NCI-H526 (cell line): ENCODE data around the gene IGSF22.

Source experiments
- DNase-seq, 2 experiments: peaks; one replicate each; lab custom pipeline; 2025; lab: John Stamatoyannopoulos, UW

IGSF22 gene

DNA sequence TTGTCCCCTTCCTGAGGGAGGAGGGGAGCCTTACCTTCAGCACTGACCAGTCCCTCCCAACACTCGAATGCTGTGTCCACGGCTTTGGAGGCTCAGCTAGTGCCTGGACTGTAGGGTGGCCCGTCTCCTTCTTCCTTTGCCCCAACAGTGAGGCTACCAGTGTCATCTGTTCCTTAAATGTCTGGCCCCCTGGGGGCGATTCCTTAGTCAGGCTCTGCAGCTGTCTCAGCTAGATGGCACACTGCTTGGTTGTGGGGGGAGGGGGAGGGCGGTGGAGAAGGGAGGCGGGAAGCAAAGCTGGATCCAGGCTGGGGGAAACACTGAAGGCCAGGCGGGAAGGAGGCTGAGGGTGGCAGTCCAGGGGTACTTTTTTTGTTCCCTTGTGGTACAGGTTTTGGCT lies at the start of gene IGSF22:
TSS of gene IGSF22 (minus strand) at position 149 of the 400 bp plus-strand sequence. CDS start 1,952 bp downstream, outside the sequence.
- no peak for DNase-seq

DNA sequence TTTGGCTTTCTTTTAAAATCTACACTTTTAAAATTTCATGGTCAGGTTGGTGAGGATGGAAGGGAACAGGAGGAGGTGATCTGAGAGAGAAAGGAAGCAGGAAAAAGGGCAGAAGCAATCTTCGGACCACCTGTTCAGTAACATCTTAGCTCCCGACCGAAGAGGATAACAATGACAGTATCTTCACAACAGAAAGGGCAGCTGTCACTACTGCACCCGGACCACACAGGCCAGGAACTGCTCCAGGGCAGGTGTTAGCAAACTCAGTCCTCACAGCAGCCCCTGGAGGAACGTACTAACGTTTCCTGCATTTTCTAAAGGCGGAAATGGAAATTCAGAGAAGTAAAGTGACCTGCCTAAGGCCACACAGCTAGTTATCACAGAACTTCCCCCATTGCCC lies 48.8 kb upstream of the IGSF22 start:
- no peak for DNase-seq

DNA sequence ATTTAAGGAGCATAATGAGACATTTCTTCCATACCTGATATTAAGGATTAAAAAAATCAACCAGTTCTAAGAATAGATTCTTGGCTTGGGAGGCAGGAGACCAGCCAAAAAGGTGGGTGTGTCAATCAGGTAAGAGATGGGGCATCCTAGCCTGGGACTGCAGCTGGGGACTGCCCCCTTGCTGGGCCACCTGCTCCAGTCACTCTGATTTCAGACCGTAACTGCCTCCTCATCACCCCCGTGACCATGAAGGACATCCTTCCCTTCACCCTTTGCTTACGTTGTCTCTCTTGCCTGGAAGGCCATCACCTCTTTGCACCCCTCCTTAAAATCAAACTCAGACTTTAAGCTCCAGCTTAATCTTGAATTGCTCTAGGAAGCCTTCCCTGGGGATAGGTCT lies 47.7 kb upstream of the IGSF22 start:
- no peak for DNase-seq

DNA sequence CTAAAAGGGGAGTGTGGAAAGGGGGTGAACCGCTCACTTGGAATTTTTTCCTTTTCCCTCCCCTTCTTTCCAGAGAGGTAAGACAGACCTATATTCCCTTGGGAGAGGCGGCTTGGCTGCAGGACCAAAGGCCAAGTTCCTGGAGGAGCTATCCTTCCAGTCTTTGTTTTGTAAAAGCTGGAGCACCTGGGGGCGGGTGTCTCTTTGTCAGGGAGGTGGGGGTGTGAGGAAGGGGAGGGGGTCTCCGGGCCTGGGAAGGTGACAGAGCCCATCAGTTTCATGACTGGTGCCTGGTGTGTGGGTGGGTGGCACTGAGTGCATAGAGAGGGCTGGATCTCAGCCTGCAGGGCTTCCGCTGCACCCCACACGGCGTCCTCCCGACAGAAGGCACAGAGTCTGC lies 47.1 kb upstream of the IGSF22 start:
- DNase-seq = no peak

DNA sequence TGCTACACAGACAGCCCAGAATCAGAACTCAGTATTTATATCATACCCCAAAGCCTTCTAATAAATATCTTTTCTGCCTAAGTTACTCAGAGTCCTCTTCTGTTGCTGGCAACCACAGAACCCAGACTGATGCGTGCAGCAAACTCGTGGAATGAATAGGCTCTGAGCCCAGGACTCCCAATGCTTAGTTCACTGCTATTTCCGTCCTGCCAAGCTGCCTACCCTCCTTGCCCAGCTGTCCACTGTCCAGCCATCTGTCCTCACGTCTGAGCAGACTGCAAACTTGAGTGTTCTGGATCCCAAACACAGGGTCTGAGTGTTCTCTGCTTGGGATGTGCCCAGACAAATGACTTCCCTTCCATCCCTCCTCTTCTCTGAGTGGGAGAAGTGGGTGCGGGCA lies 46.2 kb upstream of the IGSF22 start:
- no peak for DNase-seq

DNA sequence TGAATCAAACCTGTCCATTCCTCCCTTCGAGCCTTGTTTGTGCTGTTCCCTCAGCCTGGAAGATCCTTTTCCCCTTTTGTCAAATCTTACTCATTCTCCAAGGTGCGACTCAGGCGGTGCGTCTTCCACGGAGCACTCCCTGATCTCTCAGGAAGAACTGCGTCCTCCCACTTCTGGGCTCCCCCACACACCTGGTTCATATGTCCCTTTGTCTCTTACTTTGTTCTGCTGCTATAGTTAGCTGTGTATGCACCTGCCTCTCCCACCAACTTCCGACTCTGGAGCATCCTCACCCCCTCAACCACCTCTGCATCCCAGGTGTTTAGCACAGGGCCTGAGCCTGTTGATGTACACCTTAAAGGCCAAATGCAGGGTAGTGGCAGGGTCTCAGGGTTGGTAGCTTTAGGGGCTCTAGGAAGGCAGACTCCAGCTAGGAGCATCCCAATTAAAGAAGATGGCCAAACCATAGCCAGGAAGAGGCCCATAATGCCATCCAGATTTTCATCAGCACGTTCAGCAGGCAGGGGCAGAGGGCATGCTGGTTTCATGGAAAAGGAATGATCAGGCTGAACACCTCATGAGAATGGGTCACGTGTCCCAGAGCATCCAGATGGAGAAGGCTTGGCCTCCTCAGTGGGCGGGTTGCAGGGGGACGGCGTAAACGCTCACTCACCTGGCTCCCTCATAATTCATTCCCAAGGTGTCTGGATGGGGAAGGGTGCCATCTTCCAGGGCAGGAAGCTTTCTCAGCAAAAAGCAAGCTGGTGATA lies 45.5 kb upstream of the IGSF22 start:
- no peak for DNase-seq

DNA sequence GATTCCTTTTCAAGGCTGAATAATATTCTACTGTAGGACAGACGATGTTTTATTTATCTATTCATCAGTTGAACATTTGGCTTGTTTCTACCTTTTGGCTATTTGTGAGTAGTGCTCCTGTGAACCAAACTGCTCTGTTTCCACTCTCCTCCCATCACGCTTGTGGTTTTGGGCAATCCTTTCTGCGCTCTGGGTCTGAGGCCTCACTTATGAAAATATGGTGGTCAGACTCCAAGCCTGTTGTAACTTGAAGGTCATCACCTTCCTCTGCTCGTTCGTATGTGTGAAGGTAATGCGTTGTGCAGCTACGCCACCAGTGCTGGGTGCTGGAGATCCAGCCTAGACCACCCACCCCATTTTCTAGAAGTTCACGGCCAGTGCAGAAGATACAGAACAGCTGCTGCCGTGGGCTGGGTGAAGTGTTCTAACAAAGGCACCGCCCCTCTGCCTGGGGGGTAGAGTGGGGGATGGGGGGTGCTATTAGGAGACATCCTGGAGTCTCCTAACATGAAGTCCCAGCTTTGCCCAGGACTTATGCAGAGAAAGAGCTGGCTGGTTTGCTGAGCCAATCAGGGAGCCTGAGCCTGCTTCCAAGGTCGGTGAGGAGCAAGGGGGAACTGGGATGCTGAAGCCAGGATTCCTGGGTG lies 44.6 kb upstream of the IGSF22 start:
- DNase-seq = no peak

DNA sequence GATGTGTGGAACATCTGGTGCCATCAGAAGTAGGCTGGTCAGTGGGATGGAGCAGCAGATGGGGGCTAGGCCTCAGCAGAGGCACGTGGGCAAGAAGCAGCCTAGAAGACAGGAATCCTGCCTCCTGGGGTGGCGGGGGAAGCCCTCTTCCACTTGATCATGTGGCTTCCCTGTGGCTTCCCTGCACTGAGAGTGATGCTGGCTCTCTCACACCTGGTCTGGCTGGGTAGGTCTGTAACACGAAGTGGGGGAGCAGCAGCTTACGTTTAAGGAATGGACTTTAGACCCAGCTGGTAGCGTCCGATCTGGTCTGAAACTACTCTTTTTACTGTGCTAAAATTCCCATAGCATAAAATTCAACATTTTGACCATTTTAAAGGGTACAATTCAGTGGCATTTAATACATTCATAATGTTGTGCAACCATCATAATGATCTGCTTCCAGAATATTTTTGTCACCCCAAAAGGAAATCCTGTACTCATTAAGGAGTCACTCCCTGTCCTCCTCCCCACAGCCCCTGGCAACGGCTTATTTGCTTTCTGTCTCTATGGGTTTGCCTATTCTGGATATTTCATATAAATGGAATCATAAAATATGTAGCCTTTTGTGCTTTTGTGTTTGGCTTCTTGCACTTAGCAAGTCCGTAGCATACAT lies 43.9 kb upstream of the IGSF22 start:
- peak in 1 of 2 experiments; percentile 19 for DNase-seq

DNA sequence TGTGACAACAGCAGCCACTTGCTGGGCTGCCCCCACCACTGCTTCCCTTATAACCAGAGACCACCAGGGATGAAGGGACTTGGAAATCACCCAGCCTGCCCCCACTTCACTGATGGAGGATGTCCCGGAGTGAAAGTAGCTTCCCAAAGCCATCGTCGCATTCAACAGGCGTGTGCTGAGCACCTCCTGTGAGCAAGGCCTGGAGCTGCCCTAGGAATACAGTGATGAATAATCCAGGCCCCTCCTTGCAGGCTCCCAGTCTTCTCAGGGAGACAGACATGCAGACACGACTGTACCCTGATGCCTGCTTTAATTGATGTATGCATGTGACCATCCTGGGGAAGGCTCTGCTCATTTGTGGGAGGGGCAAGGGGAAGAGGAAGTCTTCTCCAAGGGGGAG lies 43.0 kb upstream of the IGSF22 start:
- no peak for DNase-seq

DNA sequence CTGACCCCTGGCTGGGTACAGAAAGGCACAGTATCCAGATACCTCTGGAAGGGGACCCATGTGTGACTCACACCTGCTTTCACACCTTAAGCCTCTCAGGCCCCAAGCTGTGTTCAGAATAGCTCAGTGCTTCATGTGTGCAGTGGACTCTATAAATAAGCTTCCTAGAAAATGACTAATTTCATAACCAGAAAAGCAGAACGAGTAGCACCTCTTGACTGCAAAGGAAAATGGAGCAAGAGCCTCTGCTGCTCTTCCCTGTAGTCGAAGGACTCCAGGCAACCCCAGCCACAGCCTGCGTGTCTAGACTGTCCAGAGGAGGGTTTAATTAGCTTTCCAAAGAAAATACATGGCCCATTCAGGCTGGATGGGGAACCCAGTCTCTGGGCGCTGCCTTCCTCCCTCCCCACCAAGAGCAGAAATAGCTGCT lies 42.5 kb upstream of the IGSF22 start:
- no peak for DNase-seq

DNA sequence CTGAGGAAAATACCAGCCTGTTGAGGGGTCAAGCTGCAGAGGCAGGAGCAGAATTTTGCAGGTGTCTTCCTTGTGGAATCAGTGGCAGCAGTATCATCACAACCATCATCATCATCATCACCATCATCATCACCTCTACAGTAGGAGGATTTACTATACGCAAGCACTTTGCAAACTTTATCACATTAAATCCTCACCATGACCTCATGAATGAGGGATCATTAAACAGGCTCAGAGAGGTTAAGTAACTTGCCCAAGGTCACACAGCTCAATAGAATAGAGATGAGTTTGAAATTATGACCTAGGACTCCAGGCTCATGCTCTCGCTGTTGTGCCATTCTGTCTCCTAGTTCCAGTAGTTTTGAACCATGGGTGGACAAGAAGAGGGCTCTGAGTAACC lies 40.0 kb upstream of the IGSF22 start:
- no peak for DNase-seq

DNA sequence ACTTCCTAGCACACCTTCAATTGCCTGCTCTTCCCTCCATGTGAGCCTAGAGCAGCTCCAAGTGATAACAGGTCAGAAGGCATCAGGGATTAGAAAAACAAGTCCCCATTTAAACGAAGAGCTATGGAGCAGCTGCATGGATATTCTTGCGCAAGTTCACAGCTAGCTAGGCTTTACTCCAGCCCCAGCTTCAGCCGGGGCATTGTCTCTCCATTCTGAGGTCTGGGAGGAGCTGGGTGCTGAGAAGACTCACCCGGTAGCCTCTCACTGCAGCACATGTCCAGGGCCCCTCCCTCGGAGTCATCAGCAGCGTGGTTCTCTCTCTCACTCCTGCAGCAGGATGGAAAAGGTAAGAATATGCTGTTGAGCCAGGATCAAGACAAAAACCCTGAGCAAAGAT lies 39.6 kb upstream of the IGSF22 start:
- DNase-seq = peak in 1 of 2 experiments; percentile 3

DNA sequence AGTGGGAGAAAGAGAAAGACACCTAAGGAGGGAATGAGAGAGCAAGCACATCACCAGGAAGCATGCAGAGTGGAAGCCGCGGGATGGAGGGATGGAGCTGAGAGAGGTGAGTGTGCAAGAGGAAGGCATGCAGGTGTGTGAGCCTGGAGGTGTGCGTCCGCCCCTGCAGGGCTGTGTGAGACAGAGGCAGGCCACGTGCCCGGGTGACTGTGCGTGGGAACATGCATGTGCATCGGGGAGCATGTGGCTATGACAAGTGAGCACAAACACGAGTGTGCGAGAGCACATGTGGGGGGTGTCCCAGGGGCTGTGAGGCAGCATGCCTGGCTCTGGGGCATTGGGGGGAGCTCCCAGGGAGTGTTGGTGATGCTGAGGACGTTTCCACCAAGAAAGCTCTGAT lies 35.8 kb upstream of the IGSF22 start:
- DNase-seq = no peak

DNA sequence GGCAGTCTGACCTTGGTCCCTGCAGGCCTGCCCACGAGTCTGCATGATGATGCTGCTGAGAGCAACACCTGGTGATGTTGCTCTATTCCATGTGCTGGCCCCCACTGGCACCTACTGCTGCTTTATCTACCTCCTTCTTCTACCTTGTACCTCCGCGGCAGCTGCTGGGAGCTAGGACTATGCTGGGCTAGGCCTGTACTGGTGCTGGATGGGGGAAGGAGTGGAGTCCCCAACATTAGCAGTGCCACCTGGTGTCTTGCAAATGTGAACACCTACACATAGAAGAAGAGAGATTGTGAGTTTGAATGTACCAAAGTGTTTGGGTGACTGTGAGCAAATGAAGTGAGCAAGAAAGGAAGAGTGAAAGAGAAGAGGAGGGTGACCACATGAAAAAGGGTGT lies 35.2 kb upstream of the IGSF22 start:
- DNase-seq = peak in 1 of 2 experiments; percentile 12

DNA sequence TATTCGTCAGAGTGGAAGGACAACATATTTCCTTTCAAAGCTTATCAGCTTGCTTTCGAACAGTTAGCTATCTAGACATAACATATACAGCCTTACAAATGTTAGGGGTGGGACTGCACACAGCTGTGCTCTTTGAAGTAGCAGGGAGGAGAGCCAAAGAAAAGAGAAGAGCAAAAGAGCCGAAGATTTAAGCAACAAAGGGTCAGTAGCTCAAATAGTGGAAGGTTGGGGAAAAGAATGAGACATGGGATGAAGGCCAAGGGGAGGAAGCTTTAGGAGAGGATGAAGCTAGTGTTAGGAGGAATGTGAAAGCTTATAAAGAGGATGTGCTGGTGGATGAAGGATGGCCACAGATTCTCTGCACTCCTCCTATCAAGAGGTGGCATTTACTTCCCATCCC lies 31.8 kb upstream of the IGSF22 start:
- no peak for DNase-seq

DNA sequence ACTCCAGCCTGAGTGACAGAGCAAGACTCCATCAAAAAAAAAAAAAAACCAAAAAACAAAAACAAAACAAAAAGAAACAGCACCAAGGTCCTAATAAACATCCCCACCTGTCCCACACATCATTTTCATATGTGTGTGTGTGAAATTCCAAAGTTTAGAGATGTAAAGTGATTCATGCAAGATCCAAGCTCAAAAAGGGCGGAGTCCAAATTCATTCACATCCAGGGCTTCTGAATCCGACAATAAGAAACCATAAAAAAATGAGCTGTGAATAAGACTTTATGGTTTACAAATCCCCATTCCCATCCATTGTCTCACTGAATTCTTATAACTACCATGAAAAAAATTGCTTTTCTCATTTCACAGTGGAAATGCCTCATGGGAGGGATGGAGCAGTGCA lies 30.9 kb upstream of the IGSF22 start:
- no peak for DNase-seq

DNA sequence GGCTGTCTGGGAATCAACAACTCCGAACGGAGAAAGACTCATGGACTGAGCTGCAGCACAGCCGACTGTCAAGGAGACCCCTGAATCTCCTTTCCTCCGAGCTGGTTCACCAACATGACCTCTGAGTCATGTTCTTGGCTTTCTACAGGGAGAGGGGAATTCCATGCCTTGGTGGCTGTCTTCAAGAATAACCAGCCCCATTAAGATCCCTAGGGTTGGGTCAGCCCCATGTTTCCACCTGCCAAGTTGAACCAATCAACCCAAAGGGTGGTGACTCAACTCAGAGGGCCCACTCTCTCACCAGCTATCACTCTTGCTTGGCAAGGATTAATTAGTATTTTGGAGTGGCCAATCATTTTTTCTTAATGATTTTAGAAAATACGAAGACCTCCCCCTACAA lies 28.3 kb upstream of the IGSF22 start:
- DNase-seq = no peak

DNA sequence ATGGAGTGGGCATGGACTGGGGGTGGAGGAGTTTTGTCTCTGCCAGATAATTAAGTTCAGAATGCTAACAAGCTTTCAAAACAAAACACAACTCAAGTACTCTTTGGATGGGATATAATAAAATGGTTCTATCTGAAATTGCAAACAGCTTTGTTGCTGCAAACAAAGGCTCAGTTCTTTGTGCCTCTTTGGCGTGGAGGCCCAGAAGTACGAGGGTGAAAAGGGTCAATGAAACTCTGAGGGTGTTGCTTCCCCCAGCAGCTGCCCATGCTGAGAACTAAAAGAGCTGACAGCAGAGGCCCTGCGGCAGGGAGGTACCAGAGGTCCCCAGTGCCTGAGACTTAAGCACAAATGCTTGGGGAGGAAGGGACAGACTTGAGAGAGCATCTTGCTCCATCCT lies 26.5 kb upstream of the IGSF22 start:
- no peak for DNase-seq

DNA sequence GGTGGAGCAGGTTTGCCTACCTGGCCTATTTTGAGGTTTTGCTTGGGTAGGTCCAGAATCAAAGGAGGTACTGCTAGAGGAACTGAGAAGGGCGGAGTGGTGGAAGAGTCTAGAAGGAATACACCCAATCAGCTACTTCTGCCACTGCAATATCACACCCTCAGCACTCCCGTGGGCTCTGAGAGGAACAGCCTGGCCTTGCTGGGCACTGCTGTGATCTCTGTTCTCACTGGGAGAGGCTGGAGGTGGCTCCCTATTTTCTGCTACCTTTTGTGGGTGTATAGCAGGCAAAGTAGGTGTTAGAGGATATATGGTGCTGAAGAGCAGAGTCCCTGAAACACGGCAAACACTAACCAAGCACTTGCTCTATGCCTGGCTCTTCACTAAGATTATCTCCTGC lies 25.0 kb upstream of the IGSF22 start:
- DNase-seq = no peak

DNA sequence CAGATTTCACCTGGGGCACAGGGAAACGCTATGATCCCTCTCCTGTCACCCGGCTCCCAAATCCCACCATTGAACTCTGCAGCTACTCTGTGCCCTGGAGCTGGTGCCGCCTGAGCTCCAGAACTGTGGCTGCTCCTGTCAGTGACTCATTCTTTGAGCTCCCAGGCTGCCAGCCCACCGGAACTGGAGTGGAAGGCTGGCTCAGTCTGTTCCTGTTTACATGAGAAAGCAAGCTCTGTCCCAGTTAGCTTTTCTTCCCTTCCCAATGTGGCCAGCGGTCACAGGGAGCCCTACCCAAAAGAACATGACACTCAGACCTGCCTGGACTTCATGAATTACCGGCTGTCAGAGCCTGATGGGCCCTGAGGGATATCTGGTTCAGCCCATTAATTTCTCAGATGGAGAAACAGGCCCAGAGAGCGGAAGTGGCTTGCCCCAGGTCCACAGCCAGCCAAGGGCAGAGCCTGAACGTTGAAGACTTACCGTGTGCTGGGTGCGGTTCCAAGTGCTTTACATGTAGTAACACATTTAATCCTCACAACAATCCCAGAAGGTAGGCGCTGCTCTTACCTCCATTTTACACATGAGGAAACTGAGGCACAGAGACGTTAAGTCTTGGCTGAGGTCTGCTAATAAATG lies 23.8 kb upstream of the IGSF22 start:
- no peak for DNase-seq

DNA sequence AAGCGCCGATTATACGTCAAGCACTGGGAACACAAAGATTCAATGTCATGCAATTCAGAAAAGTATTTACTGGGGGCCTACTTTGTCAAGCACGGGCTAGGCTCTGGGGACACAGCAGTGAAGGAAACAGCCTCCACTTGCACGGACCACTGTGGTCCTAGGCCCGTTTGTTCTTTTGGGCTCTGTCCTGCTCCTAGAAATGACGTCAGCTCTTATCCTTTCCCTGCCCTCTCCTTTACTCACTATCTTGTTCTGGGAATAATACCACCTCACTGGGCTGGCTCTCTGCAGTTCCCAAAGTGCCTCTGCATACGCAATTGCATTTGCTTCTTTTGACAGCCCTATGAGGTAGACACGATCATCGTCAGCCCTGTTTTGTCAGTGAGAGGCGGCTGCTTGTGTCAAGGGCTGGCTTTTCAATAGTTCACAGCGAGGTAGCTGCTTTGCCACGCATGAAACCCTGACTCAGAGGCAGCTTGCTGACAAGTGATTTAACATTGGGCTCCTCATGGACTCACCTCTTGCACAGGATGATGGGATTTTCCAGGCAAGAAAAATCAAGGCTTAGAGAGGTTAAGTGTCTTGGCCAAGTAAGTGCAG lies 22.9 kb upstream of the IGSF22 start:
- no peak for DNase-seq

DNA sequence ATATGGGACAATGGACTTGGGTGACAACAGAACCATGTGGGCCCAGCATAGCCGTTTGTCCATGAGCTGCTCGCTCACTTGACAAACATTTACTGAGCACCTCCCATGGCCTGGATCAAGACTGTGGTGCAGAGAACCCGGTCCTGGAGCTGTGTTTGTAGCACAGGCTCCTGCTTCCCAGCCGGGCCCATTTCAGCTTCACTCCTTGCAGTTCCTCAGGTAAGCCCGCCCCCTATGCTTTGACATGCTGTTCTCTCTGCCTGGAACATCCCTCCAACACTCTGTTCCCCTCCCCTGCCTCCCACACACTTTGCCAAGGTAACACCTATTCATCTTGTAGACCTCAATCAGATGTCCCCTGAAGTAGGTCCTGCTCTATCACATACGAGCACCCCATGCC lies 19.3 kb upstream of the IGSF22 start:
- DNase-seq = no peak
